Body of pancreas (tissue), 4 donors: ENCODE measurements around the gene RHOT1. TPM values are rescaled to one million over a fixed set of nuclear protein-coding genes. Genes with fewer than 3 reads are reported as not detected.
"Not testable (repeated sequence)": the region's sequence is repeated elsewhere in the genome, so short reads cannot be mapped to it uniquely, and the experiment has no call there.

Experiments
- ATAC-seq: fragments of 150-250 bp; one replicate; pipeline ENCODE4 v1.9.1; 2016
- DNase-seq, 4 donors: peaks; one replicate each; pipeline ENCODE4 v3.0.0-alpha.2; 2019
- H3K27ac ChIP-seq, 4 donors: fragments of 200-600 bp; sonication (generic); 1 replicate in 3 of 4; 2 replicates in 1 of 4; pipeline versions ENCODE4 v1.5.1 to v1.6.1; 2016 to 2019; ENCODE audit warnings: mild to moderate bottlenecking in 1 of 4, mixed read lengths in 1 of 4, moderate library complexity in 1 of 4
- H3K27me3 ChIP-seq, 2 donors: fragments of 200-600 bp; sonication (generic); one replicate each; pipeline ENCODE4 v1.6.0; 2016; ENCODE audit warnings: mild to moderate bottlenecking in 1 of 2
- H3K36me3 ChIP-seq, 2 donors: fragments of 200-600 bp; sonication (generic); replicated peaks in 1 of 2; 2 replicates each; pipeline ENCODE4 v1.5.1; 2016; ENCODE audit warnings: low read depth in 2 of 2; ENCODE audit not compliant: insufficient read depth in 1 of 2
- H3K4me1 ChIP-seq: fragments of 200-600 bp; sonication (generic); one replicate; pipeline ENCODE4 v1.6.0; 2016
- H3K4me3 ChIP-seq, 2 donors: fragments of 200-600 bp; sonication (generic); 1 replicate in 1 of 2; 2 replicates in 1 of 2; pipeline ENCODE4 v1.5.1; 2016 to 2019
- H3K9me3 ChIP-seq, 3 donors: fragments of 200-600 bp; sonication (generic); 1 replicate in 2 of 3; 2 replicates in 1 of 3; pipeline ENCODE4 v1.5.1; 2016
- CTCF ChIP-seq, 7 experiments: fragments of 450-650 bp in 4 of 7; fragments of 200-600 bp in 3 of 7; sonication (generic) in 3 of 7; IDR thresholded peaks; one replicate each; pipeline ENCODE4 v1.5.1; 2016 to 2019; ENCODE audit warnings: antibody characterized with exemption in 7 of 7
- POLR2A ChIP-seq, 3 donors: fragments of 450-650 bp; IDR thresholded peaks; one replicate each; pipeline ENCODE4 v1.6.1; 2016; ENCODE audit warnings: antibody characterized with exemption in 3 of 3, mild to moderate bottlenecking in 2 of 3
- WGBS, 2 donors: methylation state at CpG; one replicate each; pipeline ENCODE4 v1.1.5; 2017; 5-methylcytosine and 5-hydroxymethylcytosine counted together
- intact Hi-C: fragments of 100-400 bp; cut with DNase I; formaldehyde crosslinking; loops from one replicate; pipeline ENCODE4 v1.15.1; 2023
- total RNA-seq, 2 donors: library from RNA; depleted of rRNA; stranded (reverse); fragments of >200 nt; gene quantifications; one replicate each; pipeline ENCODE4 v1.1.0, GENCODE V29; 2016

Gene RHOT1
- total RNA-seq, 2 donors from 2014 or later, result 15.2 to 25.4 TPM

GRCh38 chr17:32111141-32111771 lies 31.0 kb upstream of the RHOT1 start:
- no peak overlapping the region for H3K27ac ChIP-seq
- H3K4me3 ChIP-seq, result no peak overlapping the region
- no peak for ATAC-seq
- no peaks in the 10 kb centered on the region for H3K36me3 ChIP-seq
- TF ChIP-seq CTCF (IDR thresholded peaks at IDR 0.05) (peak in 1 of 7 experiments; percentile 14), POLR2A (IDR thresholded peaks at IDR 0.05) (no peak)
- intact Hi-C loops, result no loop called here
- no peaks in the 10 kb centered on the region for H3K9me3 ChIP-seq
- DNase-seq, result peak in 3 of 4 donors; percentile 31 to 53 (median 40)
- 42 to 44% methylated on average over 9 to 18 of the region's 18 CpGs for WGBS, 2 donors
- H3K4me1 ChIP-seq, result no peaks in the 10 kb centered on the region
- no peaks in the 10 kb centered on the region for H3K27me3 ChIP-seq

- ATAC-seq, result no peak
- TF ChIP-seq CTCF (IDR thresholded peaks at IDR 0.05) (no peak), POLR2A (IDR thresholded peaks at IDR 0.05) (no peak)
Measured at GRCh38 chr17:32112416-32112815, 29.9 kb upstream of the RHOT1 start.

GRCh38 chr17:32114536-32114935 lies 27.8 kb upstream of the RHOT1 start:
- intact Hi-C loops, result no loop called here
- no peaks in the 10 kb centered on the region for H3K4me1 ChIP-seq
- 77 to 81% methylated on average over 4 of the region's 4 CpGs for WGBS, 2 donors
- no peak overlapping the region for H3K4me3 ChIP-seq
- H3K9me3 ChIP-seq, result no peaks in the 10 kb centered on the region
- no peak for DNase-seq
- TF ChIP-seq POLR2A (IDR thresholded peaks at IDR 0.05), result no peak
- TF ChIP-seq CTCF (IDR thresholded peaks at IDR 0.05), result no peak
- no peaks in the 10 kb centered on the region for H3K27me3 ChIP-seq
- H3K27ac ChIP-seq, result no peak overlapping the region
- no peak for ATAC-seq
- no peaks in the 10 kb centered on the region for H3K36me3 ChIP-seq

More at GRCh38 chr17:32112416-32112815, 29.9 kb upstream of the RHOT1 start:
- Histone ChIP-seq H3K9me3 (no peaks in the 10 kb centered on the region), H3K36me3 (no peaks in the 10 kb centered on the region), H3K27ac (no peak overlapping the region), H3K27me3 (no peaks in the 10 kb centered on the region), H3K4me3 (no peak overlapping the region), H3K4me1 (no peaks in the 10 kb centered on the region)
- intact Hi-C loops, result no loop called here
- DNase-seq, result no peak
- WGBS, 2 donors, result 92% methylated on average over 20 of the region's 20 CpGs

- H3K4me1 ChIP-seq, ATAC-seq, DNase-seq, H3K4me3 ChIP-seq, H3K9me3 ChIP-seq, intact Hi-C loops, H3K27me3 ChIP-seq, H3K36me3 ChIP-seq, H3K27ac ChIP-seq: not testable (repeated sequence)
- 78 to 97% methylated on average over 1 to 8 of the region's 8 CpGs for WGBS, 2 donors
Measured at GRCh38 chr17:32115546-32115945, 26.8 kb upstream of the RHOT1 start.

GRCh38 chr17:32116937-32117336 lies 25.4 kb upstream of the RHOT1 start:
- intact Hi-C loops, result no loop called here
- Histone ChIP-seq H3K4me3 (no peak overlapping the region), H3K36me3 (no peaks in the 10 kb centered on the region), H3K27me3 (no peaks in the 10 kb centered on the region), H3K9me3 (no peaks in the 10 kb centered on the region), H3K27ac (no peak overlapping the region), H3K4me1 (no peaks in the 10 kb centered on the region)
- WGBS, 2 donors, result 48 to 53% methylated on average over 2 of the region's 2 CpGs
- ATAC-seq (no peak), DNase-seq (no peak)
- TF ChIP-seq POLR2A (IDR thresholded peaks at IDR 0.05) (no peak), CTCF (IDR thresholded peaks at IDR 0.05) (no peak)
